Mesenteric fat pad (tissue), 1 donor: Measurements from ENCODE around the gene LTBP1. TPM values are rescaled to one million over a fixed set of nuclear protein-coding genes. Genes with fewer than 3 reads are reported as not detected.
"Not testable (repeated sequence)": the region's sequence is repeated elsewhere in the genome, so short reads cannot be mapped to it uniquely, and the experiment has no call there.

Source experiments
- DNase-seq: peaks from one replicate; pipeline ENCODE4 v3.0.0-alpha.2; 2020; ENCODE audit warnings: low spot score
- total RNA-seq: library from RNA; stranded (reverse); fragmentation: NEBNext Ultra II Directional; extraction: Animal tissue kit (Norgen Biotek cat#: 25700); gene quantifications from one replicate; pipeline ENCODE4 v1.2.1, GENCODE V29; 2021
- donor health status: DM: yes; HTN: yes; CAD: no.

LTBP1 gene
- total RNA-seq, 1 donor from 2014 or later, result 15.4 TPM

DNA sequence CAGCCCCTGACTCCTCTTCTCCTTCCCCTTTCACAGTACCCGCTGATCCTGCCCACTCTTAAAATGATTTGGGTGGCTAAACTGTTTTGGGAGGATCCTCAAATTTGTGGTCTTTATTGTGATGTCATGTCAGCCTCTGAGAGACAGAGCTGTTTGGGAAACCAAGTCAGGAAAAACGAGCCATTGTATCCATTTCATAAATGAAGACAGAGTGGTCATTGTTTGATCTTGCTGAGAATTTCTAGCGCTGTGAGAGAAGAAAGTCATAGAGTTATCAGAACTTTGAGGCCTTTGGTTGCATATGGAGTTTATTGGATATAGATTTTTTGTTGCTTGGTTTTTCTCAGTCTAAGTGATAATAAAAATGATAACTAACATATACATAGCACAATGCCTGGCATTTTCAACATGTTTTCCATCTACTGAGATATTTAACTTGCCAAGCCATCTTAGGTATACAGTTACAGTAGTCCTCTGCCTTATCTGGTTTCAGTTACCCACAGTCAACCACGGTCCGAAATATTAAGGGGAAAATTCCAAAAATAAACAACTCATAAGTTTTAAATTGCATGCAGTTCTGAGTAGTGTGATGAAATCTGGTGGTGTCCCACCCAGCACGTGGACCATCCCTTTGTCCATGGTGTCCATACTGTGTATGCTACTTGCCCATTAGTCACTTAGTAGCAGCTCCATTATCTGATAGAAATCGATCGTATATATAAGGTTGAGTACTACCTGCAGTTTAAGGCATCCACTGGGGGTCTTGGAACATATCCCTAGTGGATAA, 424.7 kb downstream of the LTBP1 start:
- DNase-seq, result no peak

DNA sequence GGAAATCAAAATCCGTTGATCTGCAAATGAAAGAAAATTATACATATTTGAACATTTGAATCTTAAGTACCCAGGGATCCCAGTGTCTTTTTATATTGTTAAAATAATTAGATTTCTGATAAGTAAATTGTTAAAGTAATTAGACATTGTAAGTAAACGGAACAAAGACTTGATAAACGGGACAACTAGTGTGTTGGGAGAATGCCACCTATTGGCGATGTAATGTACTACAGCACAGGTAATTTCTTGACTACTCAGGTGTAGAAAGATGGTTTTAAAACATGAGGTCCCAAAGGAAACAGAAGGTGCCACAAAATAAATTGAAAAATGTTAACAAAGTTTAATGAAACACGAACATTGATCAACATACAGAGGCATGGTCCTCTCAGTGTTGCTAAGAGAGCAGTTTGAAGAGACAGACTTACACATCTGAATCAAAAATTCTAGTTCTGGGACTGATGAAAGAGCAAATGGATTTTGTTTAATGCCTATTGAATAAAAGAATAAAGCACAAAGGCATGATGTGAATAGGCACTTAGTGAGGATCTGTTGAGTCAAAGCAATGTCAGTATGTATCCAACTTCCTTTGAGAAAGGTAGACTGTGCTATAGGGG, 426.3 kb downstream of the LTBP1 start:
- DNase-seq, result no peak

DNA sequence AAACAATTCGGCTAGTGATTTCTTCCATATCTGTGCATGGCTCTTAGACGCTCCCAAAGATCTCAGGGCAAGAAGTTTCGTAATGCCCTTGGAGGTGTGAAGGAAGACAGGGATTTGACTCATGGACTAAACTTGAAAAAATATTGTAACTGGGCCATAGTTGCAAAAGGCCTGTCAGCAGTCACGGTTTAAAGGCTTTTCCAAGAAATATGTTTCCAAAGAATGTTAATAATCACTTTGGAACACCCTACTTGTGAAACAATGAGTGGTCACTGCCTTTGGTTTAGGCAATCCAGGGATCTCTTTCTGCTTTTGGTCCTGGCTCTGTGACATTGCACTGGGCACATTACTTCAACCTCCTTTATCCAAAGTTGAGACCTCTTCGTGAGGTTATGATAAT, 427.2 kb downstream of the LTBP1 start:
- DNase-seq, result no peak

DNA sequence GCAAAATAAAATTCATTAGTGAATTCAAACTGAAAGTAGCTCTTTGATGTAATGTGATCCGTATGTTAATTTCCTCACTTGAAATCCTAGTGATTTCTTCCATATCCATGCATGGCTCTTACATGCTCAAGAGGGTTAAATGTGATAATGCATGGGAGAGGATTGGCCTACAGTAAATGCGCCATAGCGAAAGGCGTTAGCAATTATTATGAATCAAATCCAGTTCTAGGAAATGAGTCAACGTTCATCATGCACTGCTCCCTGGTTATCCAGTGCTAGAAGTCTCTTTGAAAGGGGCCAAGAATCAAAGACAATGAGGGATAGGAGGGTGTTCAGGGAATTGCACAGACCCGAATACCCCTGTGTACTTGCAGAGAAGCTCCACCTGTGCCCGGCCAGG, 428.3 kb downstream of the LTBP1 start:
- no peak for DNase-seq

DNA sequence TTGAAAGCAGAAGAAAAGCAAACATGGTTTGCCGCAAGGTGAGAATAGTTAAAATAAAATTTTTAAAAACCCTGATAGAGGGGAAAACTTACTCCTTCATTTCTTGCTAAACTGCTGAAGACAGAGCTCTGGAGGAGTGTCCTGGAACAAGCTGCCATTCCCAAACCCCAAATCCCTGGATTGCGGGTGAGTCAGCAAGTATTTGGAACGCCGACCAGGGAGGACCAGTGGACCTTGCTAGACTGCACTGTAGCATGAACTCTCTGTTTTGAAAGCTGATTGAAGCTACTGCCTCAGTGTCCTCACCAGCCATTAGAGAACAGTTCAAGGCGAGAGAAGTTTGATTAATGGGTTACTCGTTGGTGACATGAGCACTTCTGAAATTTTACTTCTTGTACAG, 430.3 kb downstream of the LTBP1 start:
- no peak for DNase-seq

DNA sequence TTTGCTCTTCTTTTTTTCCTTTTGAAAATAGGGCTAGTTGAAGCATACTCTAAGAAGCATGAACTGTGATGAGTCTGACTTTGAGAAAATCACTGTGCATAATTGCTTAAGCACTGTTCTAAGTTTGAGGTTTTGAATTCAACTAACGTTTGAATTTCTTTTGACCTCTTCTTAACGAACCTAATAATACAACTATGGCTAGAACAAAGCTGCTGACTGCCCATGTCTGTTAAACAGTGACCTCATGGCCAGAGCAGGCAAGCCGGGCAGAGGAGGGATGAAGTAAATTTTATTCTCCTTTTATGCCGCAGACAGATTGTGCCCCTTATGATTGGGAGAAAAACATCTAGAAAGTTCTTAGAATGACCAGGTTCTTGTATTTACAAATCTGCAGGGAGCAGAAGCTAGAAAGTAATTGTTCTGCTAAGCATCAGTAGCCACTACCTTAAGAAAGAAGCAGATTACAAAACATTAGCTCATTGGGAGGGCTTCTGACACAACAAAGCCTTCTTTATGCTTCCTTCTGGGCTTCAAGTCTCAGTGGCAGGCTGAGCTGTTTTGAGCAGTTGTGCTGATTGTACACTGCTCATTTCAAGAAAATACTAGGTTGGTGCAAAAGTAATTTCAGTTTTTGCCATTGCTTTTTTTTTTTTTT, 431.9 kb downstream of the LTBP1 start:
- DNase-seq, result no peak

DNA sequence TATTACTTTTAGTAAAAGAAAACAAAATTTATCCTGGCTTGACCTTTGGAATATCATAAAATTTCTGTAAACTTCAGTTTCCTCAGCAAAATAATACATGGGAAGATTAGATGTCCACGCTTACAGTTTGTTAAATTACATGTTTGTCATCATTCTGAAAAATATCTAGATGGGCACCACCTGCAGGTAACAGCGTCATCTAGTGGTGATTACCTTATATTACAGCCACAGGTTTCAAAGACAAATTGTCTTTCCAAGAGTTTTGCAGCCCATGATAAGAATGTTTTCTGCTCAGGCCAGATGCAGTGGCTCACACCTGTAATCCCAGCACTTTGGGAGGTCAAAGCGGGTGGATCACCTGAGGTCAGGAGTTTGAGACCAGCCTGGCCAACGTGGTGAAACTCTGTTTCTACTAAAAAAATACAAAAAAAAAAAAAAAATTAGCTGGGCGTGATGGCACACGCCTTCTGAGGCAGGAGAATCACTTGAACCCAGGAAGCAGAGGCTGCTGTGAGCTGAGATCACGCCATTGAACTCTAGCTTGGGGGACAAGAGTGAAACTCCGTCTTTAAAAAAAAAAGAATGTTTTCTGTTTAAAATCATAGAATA, 433.4 kb downstream of the LTBP1 start:
- DNase-seq, result no peak

DNA sequence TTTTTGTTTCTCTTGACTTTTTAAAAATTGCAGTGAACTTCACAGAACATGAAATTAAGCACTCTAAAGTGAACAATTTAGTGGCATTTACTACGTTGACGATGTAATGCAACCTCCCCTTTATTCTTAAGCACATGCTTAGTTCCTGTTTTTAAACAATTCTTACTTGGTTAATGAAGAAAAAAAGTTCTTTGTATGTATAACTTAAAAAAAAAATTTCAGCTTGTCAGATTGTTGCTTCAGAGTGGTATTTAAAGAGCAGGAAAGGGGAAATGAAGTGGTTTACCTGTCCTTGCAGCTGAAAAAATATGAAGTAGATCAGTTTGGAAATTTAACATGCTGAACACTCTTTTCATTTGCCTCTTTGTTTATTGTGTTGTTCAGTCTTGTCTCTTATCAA, 434.0 kb downstream of the LTBP1 start:
- DNase-seq, result no peak

DNA sequence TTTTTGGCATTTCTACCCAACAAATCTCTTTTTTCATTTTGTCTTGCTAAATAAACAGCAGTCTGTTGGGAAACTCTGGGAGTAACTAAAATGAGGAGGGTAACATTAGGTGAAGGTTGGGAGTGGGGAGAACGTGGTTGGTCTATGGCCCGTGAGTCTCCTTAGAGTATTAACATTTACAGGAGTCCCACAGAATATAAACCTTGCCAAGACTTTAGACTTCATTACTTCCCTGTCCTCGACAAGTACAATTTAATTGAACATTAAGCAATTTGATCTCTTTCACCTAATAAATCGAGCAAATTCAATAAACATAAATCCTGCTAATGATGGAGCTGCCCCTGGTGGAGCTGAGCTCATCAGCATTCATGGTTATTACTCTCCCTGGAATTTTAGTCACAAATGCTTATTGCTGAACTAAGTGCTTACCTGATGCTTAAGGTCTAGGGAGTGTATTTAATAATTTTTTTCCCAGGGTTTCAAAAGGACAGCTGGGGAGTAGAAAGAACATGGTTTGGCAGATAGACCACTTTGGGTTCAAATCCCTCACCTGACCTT, 434.6 kb downstream of the LTBP1 start:
- no peak for DNase-seq

DNA sequence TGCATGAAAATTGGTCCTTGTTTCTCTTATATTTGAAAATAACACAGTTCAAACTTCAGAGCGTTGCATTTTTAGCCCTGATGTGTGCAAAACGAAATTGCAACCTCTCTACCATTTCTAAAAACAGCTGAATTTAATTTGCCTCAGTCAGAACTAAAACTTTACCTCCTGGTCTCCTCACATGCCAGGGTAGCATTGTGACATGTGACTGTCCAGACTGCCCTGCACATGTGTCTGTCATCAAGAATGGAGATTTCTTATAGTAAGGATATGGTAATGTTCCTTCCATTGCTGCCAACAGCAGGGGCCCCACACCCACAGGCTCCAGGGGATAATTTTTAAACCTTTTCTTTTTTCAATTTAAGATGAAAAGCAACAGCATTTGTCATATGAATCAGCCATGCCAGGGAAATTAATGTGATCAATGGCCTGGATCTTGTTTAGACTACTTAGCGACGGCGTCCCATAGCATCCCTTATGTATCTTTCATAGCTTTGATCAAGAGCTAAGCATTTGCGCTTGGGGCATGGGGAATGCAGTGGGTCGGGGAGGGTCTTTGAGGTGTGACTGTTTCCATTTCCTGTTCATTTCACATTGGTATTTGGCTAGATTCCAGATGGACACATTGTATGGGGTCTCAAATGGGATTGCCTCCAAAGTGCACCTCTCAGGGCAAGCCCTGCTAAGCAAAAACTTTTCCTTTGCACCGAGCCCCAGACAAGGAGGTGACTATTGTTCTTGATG, 437.3 kb downstream of the LTBP1 start:
- DNase-seq, result no peak

DNA sequence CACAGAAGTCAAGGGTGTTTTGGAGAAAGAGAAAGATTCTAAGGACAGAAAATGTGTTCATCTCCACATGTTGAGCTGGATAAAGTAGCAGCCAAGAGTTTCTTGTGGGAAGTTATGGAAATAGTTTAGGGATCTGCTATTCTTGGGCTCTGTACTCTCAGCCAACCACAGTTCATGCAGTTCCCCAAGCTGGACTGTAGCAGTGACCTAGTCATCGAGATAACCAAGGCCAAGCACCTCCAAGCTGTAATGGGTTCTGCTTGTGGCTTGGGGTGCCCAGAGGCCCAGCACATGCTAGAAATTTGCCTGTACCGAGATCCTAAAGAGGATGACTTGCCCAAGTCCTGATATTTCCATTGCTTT, 437.8 kb downstream of the LTBP1 start:
- DNase-seq, result no peak

DNA sequence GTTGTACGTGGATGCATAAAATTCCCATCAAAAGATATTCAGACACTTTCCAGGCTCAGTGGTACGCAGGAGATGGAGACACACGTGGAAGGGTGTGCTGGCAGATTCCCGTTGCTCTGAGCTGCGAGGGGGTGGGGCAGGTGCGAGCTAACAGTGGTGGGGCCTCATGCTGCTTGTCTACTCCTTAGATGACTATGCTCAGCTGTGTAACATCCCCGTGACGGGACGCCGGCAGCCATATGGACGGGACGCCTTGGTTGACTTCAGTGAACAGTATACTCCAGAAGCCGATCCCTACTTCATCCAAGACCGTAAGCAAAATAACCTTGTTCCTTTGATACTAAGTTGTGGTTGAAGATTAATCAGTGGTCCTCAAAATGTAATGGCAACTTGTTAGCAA, 442.2 kb downstream of the LTBP1 start:
- DNase-seq, result no peak

DNA sequence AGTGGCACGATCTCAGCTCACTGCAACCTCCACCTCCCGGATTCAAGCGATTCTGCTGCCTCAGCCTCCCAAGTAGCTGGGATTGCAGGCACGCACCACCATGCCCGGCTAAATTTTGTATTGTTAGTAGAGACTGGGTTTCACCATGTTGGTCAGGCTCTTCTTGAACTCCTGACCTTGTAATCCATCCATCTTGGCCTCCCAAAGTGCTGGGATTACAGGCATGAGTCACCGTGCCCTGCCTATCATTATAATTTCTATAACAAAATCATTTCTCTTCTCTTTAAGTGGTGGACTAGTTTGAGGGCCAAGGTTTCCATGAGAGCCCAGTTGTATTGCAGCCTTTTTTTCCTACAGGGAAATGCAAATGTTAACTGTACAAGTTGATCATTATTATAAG, 442.9 kb downstream of the LTBP1 start:
- not testable (repeated sequence) for DNase-seq

DNA sequence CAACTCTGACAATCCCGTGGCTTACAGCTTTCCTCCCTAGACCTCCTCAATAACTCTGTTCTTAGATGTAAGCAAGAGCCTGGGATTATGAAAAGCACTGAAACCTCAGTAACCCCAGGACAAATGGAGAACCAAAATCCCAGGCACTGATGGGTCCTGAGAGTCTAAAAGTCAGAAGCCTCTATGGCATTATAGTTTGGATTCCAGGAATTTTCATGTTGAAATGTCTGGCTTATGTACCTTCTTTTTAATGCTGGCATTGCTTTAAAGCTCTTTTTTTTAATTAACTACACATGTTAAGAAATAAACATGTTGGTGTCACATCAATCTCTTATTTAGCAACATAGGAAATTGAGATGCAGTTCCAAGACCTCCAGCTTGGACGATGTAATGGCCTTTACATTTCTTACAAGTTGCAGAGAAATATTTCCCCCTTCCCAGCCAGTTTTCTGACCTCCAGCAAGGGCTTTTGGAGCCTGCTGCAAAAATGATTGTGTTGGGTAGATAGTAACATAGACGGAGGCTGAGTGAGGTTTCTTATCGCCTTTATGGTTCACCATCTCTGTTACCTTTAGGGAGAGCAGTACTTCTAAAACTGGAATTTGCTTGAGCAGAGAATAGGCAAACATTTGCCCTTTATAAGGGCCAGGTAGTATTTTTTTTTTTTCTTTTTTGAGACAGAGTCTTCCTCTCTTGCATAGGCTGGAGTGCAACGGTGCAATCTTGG, 444.9 kb downstream of the LTBP1 start:
- DNase-seq, result no peak

DNA sequence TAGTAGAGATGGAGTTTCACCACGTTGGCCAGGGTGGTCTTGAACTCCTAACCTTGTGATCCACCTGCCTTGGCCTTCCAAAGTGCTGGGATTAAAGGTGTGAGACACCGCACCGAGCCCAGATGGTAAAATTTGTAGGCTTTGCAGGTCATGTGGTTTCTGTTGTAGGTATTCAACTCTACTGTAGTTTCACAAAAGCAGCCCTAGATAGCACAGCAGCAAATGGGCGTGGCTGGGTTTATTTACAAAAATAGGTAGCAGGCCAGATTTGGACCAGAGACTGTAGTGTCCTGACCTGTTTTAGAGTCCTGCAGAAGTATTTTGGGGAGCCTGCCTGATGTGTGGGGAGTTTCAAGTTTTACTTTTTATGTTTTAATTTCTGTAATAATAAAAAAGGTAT, 445.6 kb downstream of the LTBP1 start:
- no peak for DNase-seq

DNA sequence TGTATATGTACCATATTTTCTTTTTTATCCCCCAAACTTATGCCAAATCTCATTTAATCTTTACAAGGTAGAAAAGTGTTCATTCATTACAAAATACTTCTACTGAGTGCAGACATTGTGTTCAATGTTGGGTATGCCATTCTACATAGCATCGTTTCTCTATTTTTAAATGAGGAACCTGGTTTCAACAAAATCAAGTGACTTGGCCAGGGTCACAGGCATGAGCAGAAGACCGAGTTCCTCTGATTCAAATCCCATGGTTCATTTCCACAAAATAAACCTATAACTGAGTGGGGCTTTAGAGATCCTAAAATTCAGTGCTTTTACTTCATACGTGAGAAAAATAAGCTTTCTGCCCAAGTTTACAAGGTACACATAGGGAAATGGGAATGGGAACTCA, 448.3 kb downstream of the LTBP1 start:
- DNase-seq, result no peak

DNA sequence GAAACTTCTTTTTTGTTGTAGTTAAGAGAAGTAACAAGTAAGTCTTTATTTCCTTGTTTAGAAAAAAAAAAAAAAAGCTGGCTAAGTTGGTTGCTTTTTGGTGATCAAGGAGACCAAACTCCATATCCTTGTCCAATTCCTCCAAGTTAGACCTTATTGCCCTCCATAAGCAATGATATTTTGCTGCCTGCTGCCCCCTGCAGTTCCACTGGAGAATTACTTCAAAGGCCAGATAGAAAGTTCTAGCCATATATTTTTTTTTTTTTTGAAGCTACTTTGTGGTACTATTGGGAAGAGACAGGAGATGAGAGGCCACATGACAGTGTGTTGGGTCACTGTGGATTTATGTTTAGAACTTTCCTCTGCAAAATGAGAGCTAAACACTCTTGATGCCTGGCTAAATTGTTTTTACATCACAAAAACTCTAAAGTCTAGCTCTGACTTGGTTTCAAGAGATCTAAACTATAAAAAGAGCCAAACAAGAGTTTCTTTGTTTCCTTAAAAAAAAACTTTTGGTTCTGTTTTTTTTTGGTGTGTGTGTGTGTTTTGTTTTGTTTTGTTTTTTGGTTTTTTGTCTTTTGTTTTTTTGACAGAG, 449.0 kb downstream of the LTBP1 start:
- DNase-seq, result no peak

DNA sequence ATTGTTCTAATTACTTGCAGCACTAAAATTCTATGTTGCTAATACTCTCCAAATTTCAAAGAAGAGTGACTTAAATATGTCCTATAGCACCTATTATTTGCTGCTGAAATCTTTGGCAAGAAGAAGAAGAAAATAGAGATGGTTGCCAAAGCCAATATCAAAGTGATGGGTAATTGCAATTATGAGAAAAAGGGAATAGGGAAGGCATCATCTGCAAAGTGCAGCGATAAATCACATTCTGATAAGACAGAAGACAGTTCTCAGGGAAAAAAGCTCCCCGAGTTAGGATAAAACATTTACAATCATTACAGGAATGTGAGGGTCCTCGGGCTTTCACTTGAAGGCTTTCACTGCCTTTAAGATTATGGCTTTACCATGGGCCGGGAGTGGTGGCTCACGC, 457.6 kb downstream of the LTBP1 start:
- DNase-seq, result no peak

DNA sequence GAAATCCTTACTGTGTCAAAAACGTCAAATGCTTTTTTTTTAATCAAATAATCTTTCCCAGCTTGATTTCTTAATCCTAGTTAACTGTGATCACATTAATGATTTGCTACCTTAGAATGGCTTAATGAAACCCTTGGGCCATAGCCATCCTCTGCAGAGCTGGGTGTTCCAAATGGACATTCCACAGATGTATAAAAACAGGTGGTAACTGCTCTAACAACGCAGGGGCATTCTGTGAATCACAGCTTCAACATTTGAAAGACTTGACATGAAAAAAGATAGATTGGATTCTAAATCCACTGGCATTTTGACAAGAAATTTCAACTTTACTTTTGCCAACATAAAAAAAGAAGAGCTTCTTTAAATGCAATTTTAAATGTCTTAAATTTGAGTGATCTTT, 459.9 kb downstream of the LTBP1 start:
- DNase-seq, result no peak

DNA sequence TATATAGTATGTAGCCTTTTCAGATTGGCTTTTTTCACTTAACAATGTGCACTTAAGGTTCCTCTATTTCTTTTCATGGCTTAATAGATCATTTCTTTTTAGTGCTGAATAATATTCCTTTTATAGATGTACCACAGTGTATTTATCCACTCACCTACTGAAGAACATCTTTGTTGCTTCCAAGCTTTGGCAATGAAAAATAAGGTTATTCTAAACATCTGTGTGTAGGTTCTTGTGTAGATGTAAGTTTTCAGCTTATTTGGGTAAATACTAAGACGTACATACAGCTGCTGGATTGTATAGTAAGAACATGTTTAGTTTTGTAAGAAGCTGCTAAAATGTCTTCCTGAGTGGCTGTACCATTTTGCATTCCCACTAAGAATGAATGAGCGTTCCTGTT, 461.4 kb downstream of the LTBP1 start:
- no peak for DNase-seq
